ENCODE measurements around the gene CDYL.
"Not testable (repeated sequence)": the region's sequence is repeated elsewhere in the genome, so short reads cannot be mapped to it uniquely, and the experiment has no call there.

The CDYL gene

DNA sequence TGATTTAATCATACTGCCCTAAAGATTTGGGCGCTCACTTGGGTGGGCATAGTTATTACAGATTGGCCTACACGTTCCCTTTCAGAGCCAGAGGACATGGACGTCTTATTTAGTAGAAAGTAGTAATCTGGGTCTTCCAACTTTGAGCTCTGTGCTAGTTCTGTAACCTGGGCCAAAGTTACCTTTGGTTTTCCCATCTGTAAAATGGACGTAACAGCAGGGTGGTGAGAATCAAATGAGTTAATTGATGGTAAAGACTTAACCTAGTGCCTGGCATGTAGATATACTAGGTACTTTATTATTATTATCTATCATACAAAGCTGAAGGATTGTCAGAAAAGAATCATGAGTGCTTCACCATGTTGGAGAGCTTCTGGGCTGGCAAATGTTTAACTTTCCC lies 74.8 kb downstream of the CDYL start:
- Mint-ChIP-seq H3K36me3 (peaks cover 2 to 15% of the 10 kb centered on the region in 2 donors), H3K27me3 (no peaks in the 10 kb centered on the region), H3K4me1 (peaks cover 33 to 59% of the 10 kb centered on the region in 2 donors), H3K4me3 (no peak overlapping the region), H3K9me3 (peaks cover 0 to 2% of the 10 kb centered on the region in 2 donors), H3K27ac (no peak overlapping the region)
- DNase-seq (no peak), ATAC-seq (replicated peaks) (no peak)

DNA sequence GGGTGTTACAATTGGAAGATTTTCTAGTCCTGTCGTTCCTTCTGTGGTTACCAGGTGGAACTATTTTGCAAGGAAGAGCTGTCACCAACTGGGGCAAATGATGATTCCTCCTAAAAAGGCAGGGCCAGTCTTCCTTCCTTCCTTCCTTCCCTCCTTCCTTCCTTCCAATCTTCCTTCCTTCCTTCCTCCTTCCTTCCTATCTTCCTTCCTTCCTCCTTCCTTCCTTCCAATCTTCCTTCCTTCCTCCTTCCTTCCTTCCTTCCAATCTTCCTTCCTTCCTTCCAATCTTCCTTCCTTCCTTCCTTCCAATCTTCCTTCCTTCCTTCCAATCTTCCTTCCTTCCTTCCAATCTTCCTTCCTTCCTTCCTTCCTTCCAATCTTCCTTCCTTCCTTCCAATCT lies 76.0 kb downstream of the CDYL start:
- peaks cover 2 to 21% of the 10 kb centered on the region in 2 donors for H3K36me3 Mint-ChIP-seq
- H3K4me1 Mint-ChIP-seq, result peaks cover 36 to 65% of the 10 kb centered on the region in 2 donors
- H3K4me3 Mint-ChIP-seq; H3K9me3 Mint-ChIP-seq; DNase-seq; H3K27me3 Mint-ChIP-seq; ATAC-seq (replicated peaks); H3K27ac Mint-ChIP-seq: not testable (repeated sequence)

DNA sequence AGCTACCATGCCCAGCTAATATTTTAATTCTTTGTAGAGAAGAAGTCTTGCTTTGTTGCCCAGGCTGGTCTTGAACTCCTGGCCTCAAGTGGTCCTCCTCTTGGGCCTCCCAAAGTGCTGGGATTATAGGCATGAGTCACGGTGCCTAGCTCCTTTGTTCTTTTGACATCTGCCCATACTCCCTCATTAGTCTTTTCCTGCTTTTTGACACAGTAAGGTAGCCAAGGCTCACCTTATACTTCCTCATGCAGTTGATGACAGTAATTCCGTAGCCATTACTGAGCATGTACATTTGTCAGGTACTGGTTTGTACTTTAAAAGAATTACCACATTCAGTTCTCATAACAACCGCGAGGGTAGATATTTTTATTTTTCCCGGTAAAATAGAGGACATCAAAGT lies 76.7 kb downstream of the CDYL start:
- H3K4me1 Mint-ChIP-seq, result peaks cover 33 to 68% of the 10 kb centered on the region in 2 donors

DNA sequence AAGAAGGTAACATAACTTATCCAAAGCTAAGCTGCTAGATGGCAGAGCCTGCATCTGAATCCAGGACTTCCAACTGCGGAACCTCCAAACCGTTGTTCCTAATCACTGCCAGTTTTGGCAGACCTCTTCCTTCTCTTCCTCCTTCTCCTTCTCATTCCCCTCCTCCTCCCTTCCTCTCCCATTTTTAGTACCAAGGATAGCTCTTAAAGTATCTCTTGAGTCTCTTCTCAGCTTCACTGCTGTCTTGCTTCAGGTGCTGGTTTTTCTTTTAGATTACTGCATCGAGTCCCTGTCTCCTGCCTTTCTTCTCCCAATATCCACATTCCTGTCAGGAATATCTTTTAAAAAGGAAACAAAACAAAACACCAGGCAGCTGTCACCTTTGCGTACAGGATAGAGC lies 77.1 kb downstream of the CDYL start:
- Mint-ChIP-seq H3K27me3 (no peaks in the 10 kb centered on the region), H3K36me3 (peaks cover 2 to 21% of the 10 kb centered on the region in 2 donors), H3K4me3 (no peak overlapping the region), H3K4me1 (peaks cover 33 to 69% of the 10 kb centered on the region in 2 donors), H3K27ac (peak overlapping the region; percentile 39), H3K9me3 (peaks cover 0 to 2% of the 10 kb centered on the region in 2 donors)
- DNase-seq (no peak), ATAC-seq (replicated peaks) (no peak)

More for the DNA sequence above, 76.7 kb downstream of the CDYL start:
- peaks cover 0 to 2% of the 10 kb centered on the region in 2 donors for H3K9me3 Mint-ChIP-seq
- peaks cover 2 to 21% of the 10 kb centered on the region in 2 donors for H3K36me3 Mint-ChIP-seq
- H3K4me3 Mint-ChIP-seq, result no peak overlapping the region
- no peak overlapping the region for H3K27ac Mint-ChIP-seq
- no peak for DNase-seq
- no peak for ATAC-seq (replicated peaks)
- no peaks in the 10 kb centered on the region for H3K27me3 Mint-ChIP-seq

DNA sequence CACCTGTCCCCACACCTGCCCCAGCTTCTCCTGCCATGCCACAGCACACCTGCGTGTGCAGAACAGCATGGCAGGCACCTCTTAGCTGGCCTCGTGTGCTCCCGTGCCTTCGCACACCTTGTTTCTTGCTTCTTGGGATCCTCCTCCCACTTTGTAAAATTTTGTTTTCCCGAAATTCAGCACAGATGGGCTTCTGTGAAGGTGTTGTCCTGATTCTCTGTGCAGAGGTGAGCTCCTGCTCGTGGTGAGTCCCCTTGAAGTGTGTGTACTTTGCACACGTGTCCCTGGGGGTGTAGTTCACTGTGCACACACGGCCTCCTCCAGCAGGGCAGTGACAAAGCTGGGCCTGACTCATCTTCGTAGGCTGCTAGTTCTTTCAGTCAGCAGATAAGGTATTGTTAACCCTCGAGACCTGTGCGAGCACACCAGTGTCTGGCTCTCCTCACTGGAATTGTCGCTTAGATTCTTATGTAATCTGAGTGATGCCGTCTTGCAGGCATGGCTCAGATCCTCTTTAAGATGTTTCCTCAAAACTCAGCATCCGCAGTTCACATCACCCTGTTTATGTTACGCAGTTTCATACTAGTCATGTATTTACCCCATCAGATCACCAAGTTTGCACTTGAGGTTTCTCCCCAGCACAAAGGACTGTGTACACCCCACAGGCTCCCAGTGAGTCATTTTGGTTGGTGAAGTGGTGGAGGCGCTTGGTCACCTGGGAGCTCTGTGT lies 77.7 kb downstream of the CDYL start:
- no peaks in the 10 kb centered on the region for H3K27me3 Mint-ChIP-seq
- peaks cover 2 to 21% of the 10 kb centered on the region in 2 donors for H3K36me3 Mint-ChIP-seq
- no peak for DNase-seq
- peak in 1 of 2 donors; percentile 51 for ATAC-seq (replicated peaks)
- peaks cover 0 to 2% of the 10 kb centered on the region in 2 donors for H3K9me3 Mint-ChIP-seq
- H3K4me1 Mint-ChIP-seq, result peaks cover 36 to 72% of the 10 kb centered on the region in 2 donors
- no peak overlapping the region for H3K4me3 Mint-ChIP-seq
- peak overlapping the region; percentile 39 for H3K27ac Mint-ChIP-seq

DNA sequence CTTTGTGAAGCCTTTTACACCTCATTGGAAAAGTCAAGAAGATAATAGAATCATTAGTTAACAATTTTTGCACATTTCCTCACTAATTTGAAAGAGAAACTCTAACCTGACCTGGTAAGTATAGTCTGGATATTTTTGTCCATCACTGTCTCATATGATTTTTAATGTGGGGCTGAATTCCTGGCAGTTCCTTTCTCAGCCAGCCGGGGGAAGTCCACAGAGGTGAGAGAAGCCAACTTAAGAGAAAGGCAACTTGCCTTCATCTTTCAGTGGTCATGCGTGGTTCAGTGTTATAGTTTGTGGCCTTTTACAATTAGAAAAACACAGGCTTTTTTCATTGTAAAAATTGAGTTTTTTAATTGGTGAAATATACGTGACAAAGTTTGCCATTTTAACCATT lies 80.6 kb downstream of the CDYL start:
- no peak for DNase-seq
- H3K27ac Mint-ChIP-seq, result no peak overlapping the region
- no peaks in the 10 kb centered on the region for H3K27me3 Mint-ChIP-seq
- no peak overlapping the region for H3K4me3 Mint-ChIP-seq
- peaks cover 2 to 23% of the 10 kb centered on the region in 2 donors for H3K36me3 Mint-ChIP-seq
- H3K9me3 Mint-ChIP-seq, result peaks cover 0 to 2% of the 10 kb centered on the region in 2 donors
- H3K4me1 Mint-ChIP-seq, result peaks cover 43 to 80% of the 10 kb centered on the region in 2 donors
- no peak for ATAC-seq (replicated peaks)

DNA sequence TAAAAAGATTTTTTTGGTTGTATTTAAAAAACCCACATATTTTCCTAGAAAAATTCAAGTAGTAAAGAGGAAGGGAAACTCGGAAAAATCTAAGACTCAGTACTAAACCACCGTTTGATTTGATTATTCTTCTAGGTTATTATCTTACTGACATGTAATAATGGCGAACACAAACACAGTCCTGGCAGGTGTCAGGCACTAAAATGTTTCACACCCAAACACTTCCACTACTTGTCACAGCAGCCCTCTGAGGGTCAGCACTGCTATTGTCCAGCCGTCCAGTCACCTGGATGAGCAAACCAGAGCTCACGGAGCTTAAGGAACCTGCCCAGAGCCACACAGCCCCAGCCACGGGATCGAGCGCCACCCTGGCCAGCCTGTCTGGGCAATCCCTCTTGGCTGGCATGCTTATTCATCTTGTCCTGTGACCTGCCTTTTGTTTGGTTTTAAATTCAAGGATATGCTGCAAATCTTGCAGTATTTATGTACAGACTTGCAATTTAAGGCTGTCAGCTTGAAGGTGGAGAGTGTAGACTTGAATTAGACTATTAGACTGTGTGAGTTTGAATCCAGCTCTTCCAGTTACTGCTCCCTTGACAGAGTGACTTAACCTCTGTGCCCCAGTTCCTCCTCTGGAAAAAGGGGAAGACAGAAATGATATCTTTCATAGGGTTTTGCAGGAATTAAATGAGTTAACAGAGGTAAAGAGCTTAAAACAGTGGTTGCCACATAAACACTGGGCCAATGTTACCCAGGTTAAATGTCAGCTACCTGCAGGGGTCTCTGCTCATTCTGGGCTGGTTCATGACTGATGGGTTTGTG lies 82.2 kb downstream of the CDYL start:
- Mint-ChIP-seq H3K4me3 (no peak overlapping the region), H3K4me1 (peaks cover 38 to 70% of the 10 kb centered on the region in 2 donors), H3K27me3 (no peaks in the 10 kb centered on the region), H3K27ac (no peak overlapping the region), H3K36me3 (peaks cover 2 to 32% of the 10 kb centered on the region in 2 donors), H3K9me3 (no peaks in the 10 kb centered on the region)
- ATAC-seq (replicated peaks) (no peak), DNase-seq (no peak)

DNA sequence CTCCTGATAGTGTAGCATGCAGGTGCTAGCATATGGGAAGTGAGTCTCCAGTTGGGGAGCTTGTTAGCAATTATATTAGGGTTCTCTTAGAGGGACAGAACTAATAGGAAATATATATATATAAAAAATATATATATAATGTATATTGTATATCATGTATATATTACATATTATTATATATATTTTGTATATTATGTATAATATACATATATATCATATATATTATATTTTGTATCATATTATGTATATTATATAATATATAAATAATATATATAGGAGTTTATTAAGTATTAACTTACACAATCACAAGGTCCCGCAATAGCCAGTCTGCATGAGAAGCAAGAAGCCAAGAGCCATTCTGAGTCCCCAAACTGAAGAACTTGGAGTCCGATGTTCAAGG lies 84.2 kb downstream of the CDYL start:
- Mint-ChIP-seq H3K27ac (no peak overlapping the region), H3K27me3 (no peaks in the 10 kb centered on the region), H3K4me3 (no peak overlapping the region), H3K36me3 (peaks cover 18 to 38% of the 10 kb centered on the region in 2 donors), H3K9me3 (peaks cover 12 to 13% of the 10 kb centered on the region in 2 donors), H3K4me1 (peaks cover 29 to 63% of the 10 kb centered on the region in 2 donors)
- DNase-seq (no peak), ATAC-seq (replicated peaks) (no peak)

DNA sequence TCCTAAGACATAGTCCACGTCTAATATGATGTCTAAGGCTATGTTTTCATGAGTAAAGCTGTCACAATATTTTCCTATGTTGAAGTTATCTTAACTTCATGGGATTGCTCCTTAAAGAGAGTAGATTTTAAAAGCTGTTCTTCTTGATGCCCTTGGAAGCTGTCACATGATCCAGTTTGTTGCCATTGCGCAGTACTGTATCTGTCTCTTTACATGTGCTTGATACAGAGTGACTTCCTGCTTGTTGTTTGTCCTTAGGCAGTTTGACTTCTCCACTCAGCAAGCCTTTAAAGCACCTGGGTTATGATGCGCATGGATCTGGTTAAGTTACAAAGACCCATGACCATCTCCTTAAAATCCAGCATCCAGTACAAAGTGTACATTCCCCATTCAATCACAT lies 85.4 kb downstream of the CDYL start:
- Mint-ChIP-seq H3K9me3 (peaks cover 14 to 19% of the 10 kb centered on the region in 2 donors), H3K4me1 (peaks cover 21 to 51% of the 10 kb centered on the region in 2 donors), H3K27me3 (no peaks in the 10 kb centered on the region), H3K36me3 (peaks cover 24 to 39% of the 10 kb centered on the region in 2 donors), H3K4me3 (no peak overlapping the region), H3K27ac (peak overlapping the region; percentile 80)
- ATAC-seq (replicated peaks), result no peak
- DNase-seq, result no peak

DNA sequence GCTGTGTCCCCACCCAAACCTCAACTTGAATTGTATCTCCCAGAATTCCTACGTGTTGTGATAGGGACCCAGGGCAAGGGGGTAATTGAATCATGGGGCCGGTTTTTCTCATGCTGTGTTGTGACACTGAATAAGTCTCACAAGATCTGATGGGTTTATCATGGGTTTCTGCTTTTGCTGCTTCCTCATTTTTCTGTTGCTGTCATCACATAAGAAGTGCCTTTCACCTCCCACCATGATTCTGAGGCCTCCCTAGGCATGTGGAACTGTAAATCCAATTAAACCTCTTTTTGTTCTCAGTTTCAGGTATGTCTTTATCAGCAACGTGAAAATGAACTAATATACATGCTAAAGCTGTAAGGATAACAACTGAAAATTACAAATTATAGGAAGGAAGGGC lies 88.3 kb downstream of the CDYL start:
- Mint-ChIP-seq H3K27ac (no peak overlapping the region), H3K9me3 (peaks cover 24 to 30% of the 10 kb centered on the region in 2 donors), H3K27me3 (no peaks in the 10 kb centered on the region), H3K4me3 (no peak overlapping the region), H3K36me3 (peaks cover 38 to 59% of the 10 kb centered on the region in 2 donors), H3K4me1 (peaks cover 11 to 30% of the 10 kb centered on the region in 2 donors)
- ATAC-seq (replicated peaks), result peak in 1 of 2 donors; percentile 18
- no peak for DNase-seq

DNA sequence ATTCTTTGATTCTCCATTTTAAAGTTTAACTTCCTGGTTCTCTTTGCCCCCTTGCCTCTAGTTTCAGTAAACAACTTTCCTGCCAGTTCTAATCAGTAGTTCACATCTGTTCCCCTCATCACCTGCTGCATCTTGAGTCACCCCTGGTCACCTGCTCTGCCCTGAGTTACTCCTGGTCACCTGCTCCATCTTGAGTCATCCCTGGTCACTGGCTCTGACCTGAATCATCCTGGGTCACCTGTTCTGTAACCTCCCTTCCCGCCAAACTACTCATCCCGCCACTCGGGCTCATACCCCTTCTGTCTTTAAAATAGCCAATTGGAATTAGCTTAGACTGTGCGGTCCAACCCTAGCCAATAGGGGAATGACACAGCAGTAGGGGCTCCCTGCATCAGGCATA lies 88.8 kb downstream of the CDYL start:
- ATAC-seq (replicated peaks); H3K27ac Mint-ChIP-seq; H3K4me3 Mint-ChIP-seq; H3K27me3 Mint-ChIP-seq; DNase-seq: not testable (repeated sequence)
- Mint-ChIP-seq H3K9me3 (peaks cover 24 to 30% of the 10 kb centered on the region in 2 donors), H3K36me3 (peaks cover 38 to 59% of the 10 kb centered on the region in 2 donors), H3K4me1 (peaks cover 9 to 30% of the 10 kb centered on the region in 2 donors)

DNA sequence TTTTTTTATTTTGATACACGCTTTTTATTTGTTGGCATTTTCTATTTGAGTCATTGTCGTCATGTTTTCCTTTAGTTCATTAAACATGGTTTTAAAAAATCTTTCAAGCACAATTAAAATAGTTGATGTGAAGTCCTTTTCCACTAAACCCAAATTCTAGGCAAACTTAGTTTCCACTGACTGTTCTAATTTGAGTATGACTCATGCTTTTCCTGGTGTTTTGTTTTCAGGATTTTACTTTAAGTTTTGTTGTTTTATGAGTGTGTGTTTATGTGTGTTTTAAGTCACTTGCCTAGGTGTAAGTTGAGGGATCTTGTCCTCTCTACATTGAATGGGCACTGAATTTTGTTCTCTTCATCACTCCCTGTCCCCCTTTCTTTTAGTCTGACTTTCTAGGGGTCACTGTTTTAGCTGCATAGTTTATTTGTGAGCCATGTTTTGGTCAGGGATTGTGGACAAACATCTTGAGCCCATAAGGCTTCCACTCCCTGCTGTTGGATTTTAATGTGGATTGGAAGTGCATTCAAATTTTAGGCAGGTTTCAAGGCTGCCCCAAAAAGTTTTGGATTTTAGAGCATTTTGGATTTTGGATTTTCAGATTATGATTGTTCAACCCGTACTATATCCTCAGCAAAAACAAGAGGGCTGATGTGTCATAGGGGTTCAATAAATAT lies 94.8 kb downstream of the CDYL start:
- Mint-ChIP-seq H3K4me1 (peaks cover 30 to 46% of the 10 kb centered on the region in 2 donors), H3K27me3 (no peaks in the 10 kb centered on the region), H3K27ac (no peak overlapping the region), H3K36me3 (peaks cover 16 to 27% of the 10 kb centered on the region in 2 donors), H3K4me3 (no peak overlapping the region), H3K9me3 (peaks cover 13 to 17% of the 10 kb centered on the region in 2 donors)
- ATAC-seq (replicated peaks) (no peak), DNase-seq (no peak)

DNA sequence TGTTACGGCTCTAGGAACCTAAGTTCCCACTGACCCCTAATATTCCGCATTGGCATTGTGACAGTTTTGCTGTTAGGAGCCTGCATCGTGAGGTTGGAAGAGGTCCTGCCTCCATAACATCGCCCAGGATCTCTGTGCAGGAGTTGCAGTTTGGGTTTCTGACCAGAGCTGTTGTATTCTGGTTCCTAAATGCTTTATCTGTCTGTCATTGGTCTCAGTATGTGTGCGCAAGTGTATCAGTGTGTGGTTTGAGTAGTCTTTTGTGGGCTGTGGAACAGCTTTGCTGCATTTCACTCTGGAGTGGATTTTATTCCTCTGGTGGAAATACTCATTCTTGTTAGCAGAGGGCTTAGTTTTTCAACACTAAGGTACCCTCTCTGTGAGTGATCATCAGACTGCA lies 95.6 kb downstream of the CDYL start:
- H3K4me3 Mint-ChIP-seq, result peak overlapping the region in 1 of 2 donors; percentile 39
- peaks cover 12 to 22% of the 10 kb centered on the region in 2 donors for H3K36me3 Mint-ChIP-seq
- peaks cover 30 to 52% of the 10 kb centered on the region in 2 donors for H3K4me1 Mint-ChIP-seq
- DNase-seq, result no peak
- H3K9me3 Mint-ChIP-seq, result peaks cover 11 to 15% of the 10 kb centered on the region in 2 donors
- ATAC-seq (replicated peaks), result peak; percentile 20 to 34
- no peaks in the 10 kb centered on the region for H3K27me3 Mint-ChIP-seq
- H3K27ac Mint-ChIP-seq, result peak overlapping the region; percentile 57

DNA sequence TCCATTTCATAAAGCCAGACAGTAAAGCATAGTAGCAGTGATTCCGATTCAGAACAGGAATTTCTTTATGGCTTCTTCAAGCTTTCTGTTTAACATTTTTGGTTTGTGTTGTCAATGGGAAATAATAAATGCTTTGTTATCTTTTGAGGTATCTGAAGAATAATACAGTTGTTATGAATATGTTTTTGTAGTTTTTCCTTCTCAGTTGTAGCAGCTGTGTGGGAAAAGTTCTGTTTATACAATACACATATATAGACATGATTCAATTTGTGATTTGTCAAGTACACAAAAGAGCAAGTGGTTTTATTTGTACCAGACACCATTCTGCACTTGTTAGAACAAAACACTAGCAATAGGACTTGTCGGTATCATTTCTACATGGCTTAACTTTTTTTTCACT lies 96.6 kb downstream of the CDYL start:
- H3K4me3 Mint-ChIP-seq, result no peak overlapping the region
- peaks cover 4 to 12% of the 10 kb centered on the region in 2 donors for H3K36me3 Mint-ChIP-seq
- peaks cover 29 to 51% of the 10 kb centered on the region in 2 donors for H3K4me1 Mint-ChIP-seq
- H3K27me3 Mint-ChIP-seq, result no peaks in the 10 kb centered on the region
- H3K9me3 Mint-ChIP-seq, result peaks cover 4 to 7% of the 10 kb centered on the region in 2 donors
- H3K27ac Mint-ChIP-seq, result no peak overlapping the region
- no peak for ATAC-seq (replicated peaks)
- DNase-seq, result no peak

Measured in stimulated activated naive B cell treated with anti-CD40 and anti-IgM and Interleukin-4, amounts not matched to agents 10 μg/mL and 1 μg/mL and 100 μg/mL, for 72 hours (primary cell).